Keratinocyte (primary cell): Measurements from ENCODE around the gene SLC35A5.

Experiments used
- EZH2 ChIP-seq: IDR thresholded peaks from one replicate; pipeline ENCODE4 v1.6.1; 2012; ENCODE audit warnings: inconsistent platforms, mild to moderate bottlenecking, low read length, moderate library complexity
- TF ChIP-seq, protein P1 (sequence below), 3 experiments: IDR thresholded peaks in 1 of 3; conservative IDR thresholded peaks in 1 of 3; optimal IDR thresholded peaks in 1 of 3; 2 replicates in 2 of 3; 3 replicates in 1 of 3; pipeline versions ENCODE3 to v1.5.1; 2011; ENCODE audit warnings: low read length in 3 of 3, mild to moderate bottlenecking in 3 of 3, moderate library complexity in 2 of 3, control low read depth in 1 of 3, inconsistent platforms in 1 of 3; ENCODE audit not compliant: insufficient read depth in 2 of 3; ENCODE audit errors: extremely low read depth in 1 of 3

DNA sequence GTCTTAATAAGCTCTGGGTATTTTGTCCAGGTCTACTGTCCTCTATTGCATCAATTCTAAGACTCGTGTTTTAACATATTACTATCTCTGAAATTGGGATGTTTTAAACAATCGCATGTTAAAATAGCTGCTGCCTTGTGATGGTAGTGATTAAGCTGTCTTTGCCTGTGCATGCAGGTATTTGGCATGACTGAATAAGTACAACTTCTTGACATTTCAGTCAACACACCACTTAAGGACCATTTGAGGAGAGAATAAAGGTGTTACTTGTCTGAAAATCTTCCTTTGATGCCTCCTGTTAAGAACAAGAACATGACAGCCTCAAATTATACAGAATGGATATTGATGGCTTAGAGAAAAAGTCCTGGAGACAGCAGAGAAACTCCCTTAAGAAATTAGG is 33.0 kb downstream of the SLC35A5 start:
- TF ChIP-seq, protein P1, sequence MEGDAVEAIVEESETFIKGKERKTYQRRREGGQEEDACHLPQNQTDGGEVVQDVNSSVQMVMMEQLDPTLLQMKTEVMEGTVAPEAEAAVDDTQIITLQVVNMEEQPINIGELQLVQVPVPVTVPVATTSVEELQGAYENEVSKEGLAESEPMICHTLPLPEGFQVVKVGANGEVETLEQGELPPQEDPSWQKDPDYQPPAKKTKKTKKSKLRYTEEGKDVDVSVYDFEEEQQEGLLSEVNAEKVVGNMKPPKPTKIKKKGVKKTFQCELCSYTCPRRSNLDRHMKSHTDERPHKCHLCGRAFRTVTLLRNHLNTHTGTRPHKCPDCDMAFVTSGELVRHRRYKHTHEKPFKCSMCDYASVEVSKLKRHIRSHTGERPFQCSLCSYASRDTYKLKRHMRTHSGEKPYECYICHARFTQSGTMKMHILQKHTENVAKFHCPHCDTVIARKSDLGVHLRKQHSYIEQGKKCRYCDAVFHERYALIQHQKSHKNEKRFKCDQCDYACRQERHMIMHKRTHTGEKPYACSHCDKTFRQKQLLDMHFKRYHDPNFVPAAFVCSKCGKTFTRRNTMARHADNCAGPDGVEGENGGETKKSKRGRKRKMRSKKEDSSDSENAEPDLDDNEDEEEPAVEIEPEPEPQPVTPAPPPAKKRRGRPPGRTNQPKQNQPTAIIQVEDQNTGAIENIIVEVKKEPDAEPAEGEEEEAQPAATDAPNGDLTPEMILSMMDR (optimal IDR thresholded peaks at IDR 0.05 in 1 of 3, IDR thresholded peaks at IDR 0.05 in 1 of 3, conservative IDR thresholded peaks at IDR 0.05 in 1 of 3; ENCODE audit: extremely low read depth in 1 of 3, insufficient read depth in 2 of 3, low read length in 3 of 3): no peak
- TF ChIP-seq EZH2: no peak
